ENCODE measurements around the gene PROZ.

The PROZ gene

GRCh38 chr13:113142876-113143275 is 15.6 kb upstream of the PROZ start:
- DNase-seq: no peak

GRCh38 chr13:113143466-113144254 is 14.8 kb upstream of the PROZ start:
- DNase-seq: no peak

GRCh38 chr13:113144255-113144629 is 14.2 kb upstream of the PROZ start:
- no peak for DNase-seq

- no peak for DNase-seq
Observed at GRCh38 chr13:113145496-113145895, 13.0 kb upstream of the PROZ start.

GRCh38 chr13:113145911-113146598 is 12.4 kb upstream of the PROZ start:
- no peak for DNase-seq

GRCh38 chr13:113146750-113147149 is 11.7 kb upstream of the PROZ start:
- DNase-seq: no peak

GRCh38 chr13:113147206-113147605 is 11.2 kb upstream of the PROZ start:
- no peak for DNase-seq

GRCh38 chr13:113148407-113148806 is 10.0 kb upstream of the PROZ start:
- no peak for DNase-seq

GRCh38 chr13:113148940-113149503 is 9.4 kb upstream of the PROZ start:
- DNase-seq: no peak

GRCh38 chr13:113149711-113150549 is 8.5 kb upstream of the PROZ start:
- DNase-seq: no peak

- DNase-seq: no peak
Observed at GRCh38 chr13:113150550-113151365, 7.7 kb upstream of the PROZ start.

GRCh38 chr13:113151745-113152690 is 6.4 kb upstream of the PROZ start:
- DNase-seq: peak in 1 of 2 experiments; percentile 18

- no peak for DNase-seq
Observed at GRCh38 chr13:113152691-113152983, 5.8 kb upstream of the PROZ start.

- DNase-seq: peak in 1 of 2 experiments; percentile 76
Observed at GRCh38 chr13:113152984-113153809, 5.3 kb upstream of the PROZ start.

- peak; percentile 58 to 85 for DNase-seq
Observed at GRCh38 chr13:113153810-113154748, 4.4 kb upstream of the PROZ start.

- no peak for DNase-seq
Observed at GRCh38 chr13:113155201-113155600, 3.2 kb upstream of the PROZ start.

- no peak for DNase-seq
Observed at GRCh38 chr13:113155982-113156655, 2.3 kb upstream of the PROZ start.

- DNase-seq: no peak
Observed at GRCh38 chr13:113157206-113157928, 1.1 kb upstream of the PROZ start.
